AG10803 (cell line): ENCODE data around the gene SLC39A8.

ENCODE experiments used
- DNase-seq: peaks from one replicate; pipeline ENCODE4 v3.0.0; 2010; ENCODE audit warnings: low read depth
- H3K4me3 ChIP-seq: 2 replicates; pipeline ENCODE4 v1.5.1; 2011; ENCODE audit warnings: mild to moderate bottlenecking, low read length, control low read depth
- CTCF ChIP-seq: conservative IDR thresholded peaks from 2 replicates; pipeline ENCODE4 v1.5.1; 2011; ENCODE audit warnings: mild to moderate bottlenecking, low read length, control low read depth, inconsistent platforms

Gene SLC39A8

DNA sequence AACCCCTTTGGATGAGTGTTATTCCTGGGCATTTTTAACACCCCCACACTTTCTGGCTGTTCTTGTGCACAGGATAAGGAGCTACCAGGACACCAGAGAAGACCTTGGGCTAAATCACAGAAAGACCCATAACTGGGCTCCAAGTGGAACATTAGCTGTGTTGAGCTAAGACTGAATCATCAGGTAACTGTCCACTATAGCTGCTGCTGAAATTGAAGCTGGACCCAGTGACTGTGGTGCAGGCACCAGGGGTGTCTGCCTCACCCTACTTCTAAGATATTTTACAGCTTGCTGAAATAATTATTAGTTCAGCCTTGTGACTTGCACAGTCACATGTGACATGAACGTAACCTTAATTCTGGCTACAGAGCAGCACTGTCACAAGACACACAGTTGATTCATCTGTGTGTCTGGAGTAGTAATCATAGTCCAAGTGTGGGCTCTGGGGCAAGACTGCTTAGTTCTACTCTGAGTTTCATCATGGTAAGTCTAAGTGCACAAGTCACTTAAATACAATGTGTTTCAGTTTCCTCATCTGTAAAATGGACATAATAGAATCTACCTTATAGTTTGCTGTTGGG is 127.4 kb downstream of the SLC39A8 start:
- DNase-seq, result no peak
- H3K4me3 ChIP-seq, result no peak overlapping the region
- TF ChIP-seq CTCF, result no peak

DNA sequence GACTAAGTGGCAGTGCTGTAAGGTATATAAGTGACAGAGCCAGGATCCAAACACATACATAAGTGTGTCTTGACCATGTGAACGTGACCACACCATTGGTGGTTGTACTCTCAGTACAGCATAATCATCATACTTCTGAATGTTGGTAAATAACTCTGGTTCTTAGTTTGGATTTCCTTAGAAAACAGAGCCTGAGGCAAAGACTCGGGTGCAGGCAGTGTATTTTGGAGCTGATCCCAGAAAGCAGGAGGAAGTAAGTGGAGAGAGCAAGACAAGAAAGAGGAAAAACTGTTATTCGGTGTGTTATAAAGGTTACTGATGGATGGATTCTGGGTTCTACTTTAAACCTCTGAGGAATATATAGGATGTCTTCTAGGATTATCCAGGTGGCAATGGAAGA is 127.9 kb downstream of the SLC39A8 start:
- no peak for DNase-seq
- H3K4me3 ChIP-seq, result no peak overlapping the region
- TF ChIP-seq CTCF, result no peak

DNA sequence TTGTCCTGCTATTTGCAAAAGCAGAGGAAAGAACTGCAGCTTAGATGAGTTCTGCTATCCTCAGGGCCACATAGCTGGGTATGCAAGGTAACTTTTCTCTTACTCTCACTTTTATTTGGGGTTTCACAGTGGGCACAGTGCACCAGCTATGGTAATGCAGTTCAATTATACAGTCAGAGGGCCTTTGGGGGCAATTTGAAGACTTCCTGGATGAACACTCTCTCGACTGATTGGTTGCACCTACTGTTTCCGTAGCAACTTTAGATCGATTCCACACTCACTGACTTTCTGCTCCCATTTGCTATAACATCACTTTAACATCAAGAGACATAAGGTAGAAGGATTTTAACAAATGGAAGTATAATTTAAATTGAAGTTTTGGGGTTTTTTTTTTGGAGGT is 128.6 kb downstream of the SLC39A8 start:
- DNase-seq, result no peak
- no peak for TF ChIP-seq CTCF
- H3K4me3 ChIP-seq, result no peak overlapping the region

GRCh38 chr4:102213031-102213430 is 132.3 kb downstream of the SLC39A8 start:
- no peak for DNase-seq

More at GRCh38 chr4:102213031-102213430, 132.3 kb downstream of the SLC39A8 start:
- no peak for TF ChIP-seq CTCF
- no peak overlapping the region for H3K4me3 ChIP-seq
